HUDEP-2 (cell line): ENCODE measurements around the gene AIFM3.

Experiments
- DNase-seq, 76 experiments: peaks; one replicate each; lab custom pipeline; 2025; ENCODE audit not compliant: unreplicated experiment in 76 of 76; lab: John Stamatoyannopoulos, UW

The AIFM3 gene

DNA sequence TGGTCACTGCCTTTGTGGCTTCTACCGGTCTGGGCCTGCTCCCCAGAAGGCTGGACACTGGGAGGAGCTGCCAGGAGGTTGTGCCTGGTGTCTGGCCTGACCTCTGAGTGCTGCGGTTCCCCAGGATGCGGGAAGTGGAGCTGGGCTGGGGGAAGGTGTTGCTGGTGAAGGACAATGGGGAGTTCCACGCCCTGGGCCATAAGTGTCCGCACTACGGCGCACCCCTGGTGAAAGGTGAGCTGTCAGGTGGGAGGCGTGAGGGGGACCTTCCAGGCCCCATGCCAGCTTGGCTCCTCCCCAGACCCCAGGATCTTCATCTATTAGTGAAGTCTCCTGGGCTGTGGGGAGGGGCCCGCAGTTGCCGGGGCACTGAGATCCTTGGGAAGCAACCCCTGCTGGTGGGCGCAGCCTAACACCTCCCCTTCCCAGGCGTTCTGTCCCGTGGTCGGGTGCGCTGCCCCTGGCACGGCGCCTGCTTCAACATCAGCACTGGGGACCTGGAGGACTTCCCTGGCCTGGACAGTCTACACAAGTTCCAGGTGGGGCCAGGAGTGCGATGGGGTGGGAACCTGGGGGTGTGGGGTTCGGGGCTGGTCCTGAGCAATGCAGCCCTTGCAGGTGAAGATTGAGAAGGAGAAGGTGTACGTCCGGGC is 6.7 kb downstream of the AIFM3 start:
- DNase-seq = no peak

DNA sequence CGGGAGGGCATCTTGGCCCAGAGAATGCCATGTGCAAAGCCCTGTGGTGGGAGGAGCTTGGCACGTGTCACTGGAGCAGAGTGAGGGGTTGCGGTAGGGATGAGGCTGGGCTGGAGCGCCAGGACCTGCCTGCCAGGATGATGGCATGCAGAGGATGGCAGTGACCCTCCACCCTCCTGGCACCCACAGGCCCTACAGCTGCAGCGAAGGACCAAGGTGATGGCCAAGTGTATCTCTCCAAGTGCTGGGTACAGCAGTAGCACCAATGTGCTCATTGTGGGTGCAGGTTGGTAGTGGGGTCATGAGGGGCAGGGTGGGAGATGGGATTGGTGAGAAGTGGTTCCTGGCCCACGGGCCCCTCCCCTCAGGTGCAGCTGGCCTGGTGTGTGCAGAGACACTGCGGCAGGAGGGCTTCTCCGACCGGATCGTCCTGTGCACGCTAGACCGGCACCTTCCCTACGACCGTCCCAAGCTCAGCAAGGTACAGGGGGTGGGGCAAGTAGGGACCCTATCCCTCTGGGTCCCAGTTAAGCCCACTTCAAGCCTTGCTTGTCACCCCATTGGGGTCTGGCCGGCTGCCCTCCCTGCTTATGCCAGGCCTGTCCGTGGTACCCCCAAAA is 7.4 kb downstream of the AIFM3 start:
- DNase-seq = no peak

DNA sequence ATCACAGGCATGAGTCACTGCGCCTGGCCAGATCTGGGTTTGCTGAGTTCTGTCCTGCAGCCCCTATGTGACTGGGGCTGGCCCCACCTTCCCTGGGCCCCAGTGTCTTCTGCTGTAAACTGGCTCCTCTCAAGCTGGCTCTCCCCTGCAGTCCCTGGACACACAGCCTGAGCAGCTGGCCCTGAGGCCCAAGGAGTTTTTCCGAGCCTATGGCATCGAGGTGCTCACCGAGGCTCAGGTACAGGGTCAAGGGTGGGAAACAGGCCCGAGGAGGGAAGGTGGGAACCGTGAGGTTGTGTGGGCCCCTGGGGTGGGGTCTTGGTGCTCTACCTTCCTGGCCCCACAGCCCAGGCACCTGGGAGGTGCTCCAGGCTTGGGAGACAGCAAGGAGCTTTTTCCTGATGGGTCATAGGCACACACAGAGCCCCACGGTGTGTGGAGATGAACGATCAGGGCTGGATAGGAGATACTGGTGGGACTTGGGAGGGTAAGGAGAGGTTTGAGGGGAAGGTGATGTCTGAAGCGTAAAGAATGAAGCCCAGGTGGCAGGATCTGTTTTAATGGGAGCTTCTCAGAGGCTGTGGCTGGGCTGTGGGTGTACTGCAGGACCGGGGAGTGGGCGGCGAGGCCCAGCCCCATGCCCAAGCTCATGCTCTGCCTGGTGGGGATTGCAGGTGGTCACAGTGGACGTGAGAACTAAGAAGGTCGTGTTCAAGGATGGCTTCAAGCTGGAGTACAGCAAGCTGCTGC is 8.7 kb downstream of the AIFM3 start:
- no peak for DNase-seq

DNA sequence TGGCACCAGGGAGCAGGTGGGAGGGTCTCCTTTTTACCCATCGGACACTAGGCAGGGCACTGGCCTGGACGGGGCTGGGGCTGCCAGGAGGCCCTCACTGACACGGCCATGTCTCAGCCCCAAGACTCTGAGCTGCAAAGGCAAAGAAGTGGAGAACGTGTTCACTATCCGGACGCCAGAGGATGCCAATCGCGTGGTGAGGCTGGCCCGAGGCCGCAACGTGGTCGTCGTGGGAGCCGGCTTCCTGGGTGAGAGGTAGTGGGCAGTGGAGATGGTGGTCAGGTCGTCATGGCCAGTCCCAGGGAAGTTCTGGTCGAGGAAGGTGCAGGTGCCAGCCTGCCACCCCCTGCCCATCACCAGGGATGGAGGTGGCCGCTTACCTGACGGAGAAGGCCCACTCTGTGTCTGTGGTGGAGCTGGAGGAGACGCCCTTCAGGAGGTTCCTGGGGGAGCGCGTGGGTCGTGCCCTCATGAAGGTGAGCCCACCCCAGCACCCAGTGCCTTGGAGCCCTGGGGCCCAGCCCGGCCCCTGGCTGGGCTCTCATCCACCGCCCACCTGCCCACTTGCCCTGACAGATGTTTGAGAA is 9.3 kb downstream of the AIFM3 start:
- no peak for DNase-seq

DNA sequence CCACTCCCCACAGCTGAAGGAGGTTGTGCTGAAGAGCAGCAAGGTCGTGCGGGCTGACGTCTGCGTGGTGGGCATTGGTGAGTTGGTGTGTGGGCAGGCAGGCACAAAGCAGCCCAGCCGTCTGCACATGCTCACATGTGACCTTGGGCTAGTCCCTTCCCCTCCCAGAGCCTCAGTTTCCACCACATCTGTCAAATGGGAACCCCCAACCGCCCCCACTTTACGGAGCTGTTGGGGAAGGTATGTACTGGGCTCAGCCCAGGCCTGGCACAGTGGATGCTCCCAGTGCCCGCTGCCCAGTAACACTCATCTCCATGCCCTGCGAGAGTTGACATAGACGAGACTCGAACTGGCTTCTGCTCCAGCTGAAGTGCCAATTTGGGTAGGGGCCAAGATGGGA is 10.0 kb downstream of the AIFM3 start:
- no peak for DNase-seq

DNA sequence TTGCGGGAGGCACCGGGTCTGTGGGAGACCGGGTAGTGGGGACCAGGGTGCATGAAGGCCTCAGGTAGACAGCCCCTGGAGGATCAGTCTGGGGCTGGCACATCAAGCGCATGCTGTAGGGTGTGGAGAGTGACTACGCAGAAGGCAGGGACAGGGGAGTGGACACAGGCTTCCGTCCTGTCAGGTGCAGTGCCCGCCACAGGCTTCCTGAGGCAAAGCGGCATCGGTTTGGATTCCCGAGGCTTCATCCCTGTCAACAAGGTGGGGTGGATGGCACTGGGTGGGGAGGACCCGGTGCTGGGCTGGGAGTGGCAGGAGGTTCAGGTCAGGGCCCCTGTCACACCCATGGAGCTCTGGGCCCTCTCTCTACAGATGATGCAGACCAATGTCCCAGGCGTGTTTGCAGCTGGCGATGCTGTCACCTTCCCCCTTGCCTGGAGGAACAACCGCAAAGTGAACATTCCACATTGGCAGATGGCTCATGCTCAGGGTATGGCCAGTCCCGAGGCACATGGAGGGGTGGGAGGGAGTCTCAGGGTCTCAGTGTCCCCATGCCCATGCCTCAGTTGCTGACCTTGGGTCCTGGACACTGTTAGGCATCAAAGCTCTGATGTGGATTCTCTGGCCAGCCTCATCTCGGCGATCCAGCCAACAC is 10.6 kb downstream of the AIFM3 start:
- DNase-seq = no peak

DNA sequence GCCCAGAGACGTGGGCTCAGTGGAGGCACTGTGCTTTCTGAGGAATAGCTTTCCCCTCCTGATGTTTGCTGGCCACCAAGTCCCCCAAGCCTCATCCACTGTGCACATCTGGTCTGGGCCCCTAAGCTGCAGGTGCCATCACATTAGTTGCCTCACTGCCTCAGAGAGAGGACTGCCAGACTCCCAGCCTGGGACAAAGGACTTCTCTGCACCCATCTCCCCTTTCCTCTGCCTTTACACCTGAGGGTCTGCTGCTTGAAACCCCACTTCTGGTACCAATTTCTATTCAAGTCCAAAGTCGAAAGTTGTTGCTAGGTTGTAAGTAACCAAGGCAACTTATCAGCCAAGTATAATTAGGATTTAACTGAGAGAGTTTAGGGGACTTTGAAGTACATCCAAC is 11.4 kb downstream of the AIFM3 start:
- no peak for DNase-seq

DNA sequence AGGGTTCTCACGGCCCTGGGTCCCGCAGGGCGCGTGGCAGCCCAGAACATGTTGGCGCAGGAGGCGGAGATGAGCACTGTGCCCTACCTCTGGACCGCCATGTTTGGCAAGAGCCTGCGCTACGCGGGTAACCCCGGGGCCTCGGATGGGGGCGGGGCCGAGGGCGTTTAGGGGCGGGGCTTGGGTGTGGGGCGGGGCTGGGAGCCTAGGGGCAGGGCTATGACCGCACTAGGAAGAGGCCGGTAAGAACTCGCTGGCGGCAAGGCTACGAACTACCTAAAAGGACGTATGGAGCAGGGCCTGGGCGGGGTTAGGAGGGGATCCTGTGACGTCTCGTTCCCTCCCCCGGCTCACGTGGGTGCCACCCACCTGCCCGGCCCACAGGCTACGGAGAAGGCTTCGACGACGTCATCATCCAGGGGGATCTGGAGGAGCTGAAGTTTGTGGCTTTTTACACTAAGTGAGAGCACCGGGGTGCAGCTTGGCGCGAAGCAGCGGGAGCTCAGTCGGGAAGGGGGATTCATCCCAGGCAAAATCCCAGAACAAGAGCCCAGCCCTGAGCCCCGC is 12.3 kb downstream of the AIFM3 start:
- DNase-seq = peak in 8 of 76 experiments; percentile 12 to 50 (median 34)

DNA sequence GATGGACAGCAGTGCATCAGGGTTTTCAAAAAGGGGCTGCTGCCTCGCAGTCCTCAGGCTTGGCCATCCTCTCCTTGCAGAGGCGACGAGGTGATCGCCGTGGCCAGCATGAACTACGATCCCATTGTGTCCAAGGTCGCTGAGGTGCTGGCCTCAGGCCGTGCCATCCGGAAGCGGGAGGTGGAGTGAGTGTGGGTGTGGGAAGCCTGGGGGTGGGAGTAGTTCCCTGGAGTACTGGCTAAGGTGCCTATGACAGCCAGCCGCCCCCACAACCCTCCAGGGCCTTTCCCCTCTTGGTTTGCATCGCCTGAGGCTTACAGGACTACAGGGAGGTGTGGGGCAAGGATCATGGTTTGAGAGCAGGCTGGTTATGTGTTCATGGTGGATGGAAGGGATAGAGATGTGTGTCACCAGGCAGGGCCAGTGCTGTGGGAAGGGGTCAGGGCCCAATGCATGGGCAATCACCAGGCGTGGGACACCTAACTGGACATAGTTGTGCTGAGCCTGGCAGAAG is 12.9 kb downstream of the AIFM3 start:
- DNase-seq = no peak

DNA sequence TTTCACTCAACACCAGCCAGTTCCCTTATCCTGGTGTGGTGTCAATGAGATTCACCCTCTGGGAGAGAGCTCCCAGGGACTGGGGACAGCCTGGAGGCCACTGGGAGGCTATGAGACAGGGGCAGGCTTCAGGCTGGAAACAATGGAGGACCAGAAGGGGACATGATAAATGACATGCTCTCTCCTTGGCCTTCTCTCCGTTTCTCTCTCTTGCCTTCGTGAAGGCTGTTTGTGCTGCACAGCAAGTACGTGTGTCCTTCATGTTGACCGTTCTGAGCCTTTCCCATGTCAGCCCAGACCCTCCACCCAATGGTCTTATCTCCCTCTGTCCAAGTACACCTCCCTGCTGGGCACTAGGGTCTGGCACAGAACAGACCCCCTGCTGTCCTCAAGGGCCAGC is 13.5 kb downstream of the AIFM3 start:
- no peak for DNase-seq

DNA sequence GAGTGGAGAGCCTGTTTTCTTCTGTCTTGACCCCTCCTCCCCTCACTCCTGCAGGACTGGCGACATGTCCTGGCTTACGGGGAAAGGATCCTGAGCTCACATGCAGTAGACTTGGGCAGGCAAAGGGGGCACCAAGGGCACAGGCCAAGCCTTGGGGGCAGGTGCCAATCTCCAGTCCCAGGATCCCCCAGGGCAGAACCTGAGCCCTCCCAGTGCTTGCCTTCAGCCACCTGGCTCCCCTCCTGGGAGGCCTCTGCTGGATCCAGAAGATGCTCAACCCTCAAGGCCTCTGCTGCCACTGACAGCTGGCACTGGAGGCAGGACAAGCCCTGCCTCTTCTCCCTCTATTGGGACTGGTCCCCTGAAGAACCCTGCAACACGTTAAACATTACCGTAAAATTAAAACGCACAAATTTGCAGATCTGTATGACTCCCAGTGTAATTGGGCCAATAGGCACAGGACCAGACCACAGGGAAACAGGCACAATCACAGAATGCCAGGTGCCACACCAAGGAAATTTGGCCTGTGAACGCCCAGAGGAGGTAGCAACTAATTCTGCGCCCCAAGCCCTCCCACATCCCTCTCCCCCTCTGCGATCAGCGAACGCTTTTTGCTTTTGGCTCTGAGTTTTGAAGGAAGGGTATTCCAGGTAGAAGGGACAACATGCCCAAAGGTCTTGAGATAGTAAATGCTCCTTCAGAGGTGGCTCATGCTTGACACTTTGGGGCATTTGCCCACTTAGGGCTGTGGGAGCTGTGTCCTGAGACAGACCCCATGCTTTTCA is 14.1 kb downstream of the AIFM3 start:
- no peak for DNase-seq

DNA sequence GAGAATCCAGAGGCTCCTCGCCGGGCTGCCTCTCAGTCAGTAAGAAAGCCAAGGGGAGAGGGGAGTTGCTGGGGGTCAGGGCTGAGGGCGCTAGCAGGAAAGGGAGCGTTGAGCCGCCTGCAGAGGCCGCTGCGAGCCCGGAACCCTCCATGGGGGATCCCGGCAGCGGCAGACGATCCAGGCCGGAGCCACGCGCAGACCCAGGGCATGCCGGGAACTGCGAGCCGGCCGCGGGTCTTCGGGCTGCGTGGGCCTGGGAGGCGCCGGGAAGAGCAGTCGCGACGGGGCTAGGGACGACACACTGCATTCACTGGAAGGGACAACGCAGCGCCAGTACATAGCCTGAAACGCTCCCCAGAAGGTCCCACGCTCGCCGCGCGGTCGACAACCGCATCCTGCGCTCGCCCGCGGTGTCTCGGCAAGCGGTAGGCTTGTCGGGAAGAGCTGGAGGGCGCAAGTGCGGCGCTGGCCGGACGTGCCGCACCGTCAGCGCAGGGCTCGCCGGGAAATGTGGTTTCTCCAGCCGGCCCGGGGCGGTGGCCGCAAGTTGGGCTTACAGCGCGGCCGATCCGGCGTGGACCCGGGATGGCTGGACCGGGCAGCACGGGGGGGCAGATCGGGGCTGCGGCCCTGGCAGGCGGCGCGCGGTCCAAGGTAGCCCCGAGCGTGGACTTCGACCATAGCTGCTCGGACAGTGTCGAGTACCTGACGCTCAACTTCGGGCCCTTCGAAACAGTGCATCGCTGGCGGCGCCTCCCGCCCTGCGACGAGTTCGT is 14.9 kb downstream of the AIFM3 start, which contains the start of gene LZTR1:
TSS of gene LZTR1 (plus strand) at position 511 of the 776 bp plus-strand sequence. CDS start at position 586, 75 bp downstream.
- peak in 72 of 76 experiments; percentile 11 to 81 (median 62) for DNase-seq

DNA sequence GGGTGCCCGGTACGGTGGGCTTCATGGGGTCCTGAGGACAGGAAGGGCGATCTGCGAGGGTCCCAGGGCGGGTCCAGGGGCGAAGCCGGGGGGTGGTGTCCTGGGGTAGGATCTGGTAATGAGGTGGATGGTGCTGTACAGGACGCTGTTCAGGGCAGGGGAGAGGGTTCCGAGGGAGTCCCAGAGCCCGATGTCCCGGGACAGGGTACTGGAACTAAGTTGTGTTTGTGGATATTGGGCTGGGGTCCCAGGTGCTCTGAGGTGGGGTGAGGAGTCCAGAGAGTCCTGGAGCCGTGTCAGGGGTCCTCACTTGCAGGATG is 15.5 kb downstream of the AIFM3 start:
- DNase-seq = no peak

DNA sequence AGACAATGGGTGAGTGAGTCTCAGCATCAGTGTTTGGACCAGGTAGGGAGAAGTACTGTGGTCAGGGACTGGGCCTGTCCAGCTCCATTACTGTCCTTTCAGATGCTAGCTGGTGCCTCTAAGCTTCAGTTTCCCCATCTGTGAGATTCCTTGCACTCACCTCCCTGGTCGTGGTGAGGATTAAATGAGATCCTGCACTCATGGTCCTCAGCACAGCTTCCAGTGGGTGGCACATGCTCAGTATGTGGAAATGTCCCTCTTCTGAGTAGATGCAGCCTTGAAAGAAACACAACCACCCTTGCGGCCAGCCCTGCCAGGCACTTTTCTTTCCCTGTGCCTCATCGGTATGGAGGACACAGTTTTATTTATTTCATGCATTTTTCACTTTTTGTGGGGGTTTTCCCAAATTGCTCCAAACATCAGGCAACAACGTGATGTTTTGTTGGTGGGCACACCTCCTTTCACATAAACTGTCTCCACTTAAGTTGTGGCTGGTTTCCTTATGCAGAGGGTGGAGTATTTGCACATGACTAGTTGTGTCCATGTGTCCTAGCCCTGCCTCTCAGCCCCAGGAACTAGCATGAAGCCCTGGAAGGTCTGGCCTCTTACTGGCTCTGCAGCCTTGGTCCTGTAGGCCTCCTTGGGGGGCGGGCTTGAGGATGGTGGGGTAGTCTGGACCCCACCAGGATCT is 16.2 kb downstream of the AIFM3 start:
- no peak for DNase-seq

DNA sequence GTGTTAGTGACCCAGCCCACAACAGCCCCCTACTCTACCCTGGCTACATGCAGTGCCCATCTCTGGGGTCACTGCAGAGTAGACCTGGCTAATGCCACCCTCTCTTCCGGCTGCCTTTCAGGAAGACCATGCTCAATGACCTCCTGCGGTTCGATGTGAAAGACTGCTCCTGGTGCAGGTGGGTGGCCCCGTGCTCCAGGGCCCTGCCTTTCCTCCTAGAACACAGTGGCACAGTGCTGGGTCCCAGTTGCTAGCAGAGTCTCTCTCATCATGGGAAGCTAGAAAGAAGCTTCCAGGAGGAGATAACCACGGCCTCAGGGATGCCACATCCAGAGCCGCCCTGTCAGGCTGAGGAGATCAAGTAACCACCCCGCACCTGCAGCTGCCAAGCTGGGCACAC is 18.7 kb downstream of the AIFM3 start:
- DNase-seq = no peak

DNA sequence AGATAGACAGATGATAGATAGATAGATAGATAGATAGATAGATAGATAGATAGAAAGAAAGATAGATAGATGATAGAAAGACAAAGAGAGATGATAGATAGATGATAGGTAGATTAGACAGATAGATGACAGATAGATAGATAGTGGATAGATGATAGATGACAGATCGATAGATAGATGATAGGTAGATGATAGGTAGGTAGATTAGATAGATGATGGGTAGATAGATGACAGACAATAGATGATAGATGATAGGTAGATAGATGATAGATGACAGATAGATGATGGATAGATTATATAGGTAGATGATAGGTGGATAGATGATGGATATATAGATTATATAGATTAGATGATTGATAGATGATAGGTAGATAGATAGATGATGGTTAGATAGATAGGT is 19.3 kb downstream of the AIFM3 start:
- DNase-seq = no peak

DNA sequence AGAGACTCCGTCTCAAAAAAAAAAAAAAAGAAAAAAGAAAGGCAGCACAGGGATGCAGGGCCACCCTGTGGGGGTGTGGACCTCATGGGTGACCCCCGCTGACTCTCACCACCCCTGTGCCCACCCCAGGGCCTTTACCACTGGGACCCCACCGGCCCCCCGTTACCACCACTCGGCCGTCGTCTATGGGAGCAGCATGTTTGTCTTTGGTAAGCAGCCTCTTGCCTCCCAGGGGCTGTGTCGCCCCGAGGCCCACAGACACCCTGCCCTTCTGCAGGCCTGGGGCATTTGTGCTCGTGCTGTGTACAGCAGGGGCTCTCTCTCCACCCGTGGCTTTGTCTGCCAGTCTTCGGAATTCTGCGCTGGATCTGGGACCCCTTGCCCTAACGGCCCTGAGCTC is 20.3 kb downstream of the AIFM3 start:
- DNase-seq = no peak

DNA sequence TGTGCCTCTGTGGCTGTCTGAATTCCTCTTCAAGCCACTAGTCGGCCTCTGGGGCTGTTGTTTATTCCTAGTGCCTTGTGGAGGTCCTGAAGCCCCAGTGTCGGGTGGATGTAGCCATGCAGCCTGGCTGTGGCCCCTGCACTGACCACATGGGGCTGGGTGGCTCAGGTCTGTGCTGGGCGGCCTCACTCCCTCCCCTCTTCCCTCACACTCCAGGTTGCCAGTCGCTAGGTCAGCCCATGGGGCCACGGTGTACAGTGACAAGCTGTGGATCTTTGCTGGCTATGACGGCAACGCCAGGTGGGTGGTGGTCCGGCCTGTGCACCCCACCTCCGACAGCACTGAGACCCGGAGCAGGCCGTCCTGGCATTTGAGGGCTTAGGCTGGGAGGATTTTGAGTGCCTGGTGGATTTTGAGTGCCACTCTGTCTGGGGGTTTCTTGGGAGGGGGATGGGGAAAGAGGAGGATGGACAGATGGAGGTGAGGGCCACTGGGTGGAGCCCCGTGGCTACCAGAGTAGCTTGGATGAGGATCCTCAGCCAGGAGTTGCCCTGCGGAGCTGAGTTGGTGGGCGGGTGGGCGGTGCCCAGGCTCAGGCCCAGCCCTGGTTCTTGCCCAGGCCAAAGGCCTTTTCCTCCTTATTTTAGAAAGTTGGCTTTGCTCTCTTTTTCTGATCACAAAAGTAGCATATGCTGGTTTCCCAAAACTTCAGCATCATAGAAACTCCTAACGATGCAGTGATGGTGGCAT is 21.7 kb downstream of the AIFM3 start:
- DNase-seq = no peak
